Measurements from ENCODE around the gene ARHGAP18. TPM values are rescaled to one million over a fixed set of nuclear protein-coding genes. Genes with fewer than 3 reads are reported as not detected.

ARHGAP18 gene
- total and polyA plus RNA-seq, 2 experiments from 2014 or later = 4.3 to 5.0 TPM

- TF ChIP-seq CTCF (conservative IDR thresholded peaks at IDR 0.05; ENCODE audit: low read depth in 2 of 2) (no peak), JUNB (IDR thresholded peaks at IDR 0.05; ENCODE audit: unreplicated experiment) (no peak), ZNF462 (CRISPR knock-in tag; IDR thresholded peaks at IDR 0.05) (no peak), ZNF331 (CRISPR knock-in tag; IDR thresholded peaks at IDR 0.05; ENCODE audit: low read depth) (no peak), POLR2AphosphoS5 (IDR thresholded peaks at IDR 0.05; ENCODE audit: low read depth) (no peak), STAT1 (IDR thresholded peaks at IDR 0.05; ENCODE audit: unreplicated experiment) (no peak)
These were observed 9.3 kb downstream of the ARHGAP18 start (continued) for GRCh38 chr6:129700666-129701065.

GRCh38 chr6:129699659-129700058, 10.3 kb downstream of the ARHGAP18 start:
- H3K9me3 Mint-ChIP-seq = no peaks in the 10 kb centered on the region
- Histone ChIP-seq H3K27ac (ENCODE audit: low read depth) (no peak overlapping the region), H3K79me2 (replicated peaks; ENCODE audit: insufficient read depth) (no peaks in the 10 kb centered on the region), H3K9me2 (ENCODE audit: insufficient read depth) (no peaks in the 10 kb centered on the region), H4K20me1 (replicated peaks; ENCODE audit: insufficient read depth) (no peaks in the 10 kb centered on the region), H3K36me3 (ENCODE audit: insufficient read depth) (no peaks in the 10 kb centered on the region), H3K4me2 (no peak overlapping the region), H3K27me3 (ENCODE audit: insufficient read depth) (no peaks in the 10 kb centered on the region), H3K4me3 (no peak overlapping the region), H3F3A (replicated peaks; ENCODE audit: low read depth) (no peaks in the 10 kb centered on the region), H2AFZ (no peak overlapping the region), H3K4me1 (ENCODE audit: insufficient read depth) (no peaks in the 10 kb centered on the region)
- no peak overlapping the region; the same call in 1 of the 2 replicates for H3K27ac Mint-ChIP-seq
- H3K4me3 Mint-ChIP-seq = no peak overlapping the region
- no peak for DNase-seq (ENCODE audit: low spot score)
- no peaks in the 10 kb centered on the region for H3K27me3 Mint-ChIP-seq (ENCODE audit: insufficient read depth, low read depth, poor library complexity)
- H3K36me3 Mint-ChIP-seq (ENCODE audit: low read depth) = no peaks in the 10 kb centered on the region
- H3K4me1 Mint-ChIP-seq = peaks cover 9% of the 10 kb centered on the region
- ATAC-seq = no peak
- no peak for TF ChIP-seq ZNF114 (CRISPR knock-in tag; IDR thresholded peaks at IDR 0.05)
- no peak for TF ChIP-seq STAT1 (IDR thresholded peaks at IDR 0.05; ENCODE audit: unreplicated experiment)
- no peak for TF ChIP-seq EZH2 (IDR thresholded peaks at IDR 0.05; ENCODE audit: low read depth, unreplicated experiment)
- no peak for TF ChIP-seq NANOG (IDR thresholded peaks at IDR 0.05; ENCODE audit: borderline replicate concordance)
- TF ChIP-seq ZNF331 (CRISPR knock-in tag; IDR thresholded peaks at IDR 0.05; ENCODE audit: low read depth) = no peak
- no peak for TF ChIP-seq EZH2phosphoT487 (IDR thresholded peaks at IDR 0.05; ENCODE audit: unreplicated experiment)
- TF ChIP-seq POLR2AphosphoS5 (IDR thresholded peaks at IDR 0.05; ENCODE audit: low read depth) = no peak
- TF ChIP-seq CREB1 (CRISPR knock-in tag; IDR thresholded peaks at IDR 0.05; ENCODE audit: low read depth) = no peak
